H1 (cell line): ENCODE results near the gene BRIP1. TPM values are rescaled to one million over a fixed set of nuclear protein-coding genes. Genes with fewer than 3 reads are reported as not detected.

Experiments used
- BCL11A ChIP-seq, 2 experiments: IDR thresholded peaks; one replicate each; pipeline ENCODE4 v1.6.1; 2011; ENCODE audit warnings: low read depth in 2 of 2, low read length in 2 of 2, mild to moderate bottlenecking in 2 of 2
- CREB1 ChIP-seq: IDR thresholded peaks from 2 replicates; pipeline ENCODE4 v1.6.1; 2012; ENCODE audit warnings: inconsistent platforms
- EGR1 ChIP-seq: IDR thresholded peaks from 2 replicates; pipeline ENCODE4 v1.6.1; 2011; ENCODE audit warnings: low read depth, low read length, borderline replicate concordance
- GTF2F1 ChIP-seq: IDR thresholded peaks from 2 replicates; pipeline ENCODE4 v1.6.1; 2012; ENCODE audit warnings: low read depth, low read length, improper control_type of control experiment, borderline replicate concordance
- KDM1A ChIP-seq: fragments of 200-600, 300-600 bp; sonication (generic); IDR thresholded peaks from 2 replicates; pipeline ENCODE4 v1.7.1; 2016; ENCODE audit warnings: mild to moderate bottlenecking, low read length, borderline replicate concordance
- KDM5A ChIP-seq: fragments of 200-600 bp; IDR thresholded peaks from 2 replicates; pipeline ENCODE4 v1.7.1; 2012; ENCODE audit warnings: mild to moderate bottlenecking, low read length, inconsistent platforms, mixed read lengths
- POLR2AphosphoS5 ChIP-seq: IDR thresholded peaks from 2 replicates; pipeline ENCODE4 v1.6.1; 2011; ENCODE audit warnings: low read depth, low read length
- polyA plus RNA-seq, 7 experiments: library from polyadenylated mRNA; depleted of rRNA in 3 of 7; stranded (reverse) in 5 of 7; unstranded in 2 of 7; fragments of >200 nt in 5 of 7; fragments of 200-250 nt in 2 of 7; gene quantifications; 1 replicate in 5 of 7; 2 replicates in 1 of 7; 4 replicates in 1 of 7; pipeline versions ENCODE4 v1.2.1 to v1.2.3, GENCODE V29; 2011 to 2013; ENCODE audit warnings: missing spikeins in 2 of 7, mixed read lengths in 2 of 7
- total RNA-seq: library from RNA; stranded (reverse); fragmentation: NEBNext Ultra II Directional; extraction: Animal tissue kit (Norgen Biotek cat#: 25700); gene quantifications from 2 replicates; pipeline ENCODE4 v1.2.1, GENCODE V29; 2021
- TF ChIP-seq, protein P1 (sequence below): fragments of 300-600 bp; sonication (generic); IDR thresholded peaks from 2 replicates; pipeline ENCODE4 v1.7.1; 2012; ENCODE audit warnings: low read length, moderate library complexity, mild to moderate bottlenecking, inconsistent platforms; ENCODE audit not compliant: insufficient replicate concordance
- TF ChIP-seq, protein P2 (sequence below): IDR thresholded peaks from 2 replicates; pipeline ENCODE4 v1.6.1; 2012; ENCODE audit warnings: low read length, inconsistent platforms

The BRIP1 gene
- total and polyA plus RNA-seq, 2 of the 8 experiments (the other 6 are each of a cell fraction or from before 2014, with no cell fraction given): 5.8 to 19.2 TPM

DNA sequence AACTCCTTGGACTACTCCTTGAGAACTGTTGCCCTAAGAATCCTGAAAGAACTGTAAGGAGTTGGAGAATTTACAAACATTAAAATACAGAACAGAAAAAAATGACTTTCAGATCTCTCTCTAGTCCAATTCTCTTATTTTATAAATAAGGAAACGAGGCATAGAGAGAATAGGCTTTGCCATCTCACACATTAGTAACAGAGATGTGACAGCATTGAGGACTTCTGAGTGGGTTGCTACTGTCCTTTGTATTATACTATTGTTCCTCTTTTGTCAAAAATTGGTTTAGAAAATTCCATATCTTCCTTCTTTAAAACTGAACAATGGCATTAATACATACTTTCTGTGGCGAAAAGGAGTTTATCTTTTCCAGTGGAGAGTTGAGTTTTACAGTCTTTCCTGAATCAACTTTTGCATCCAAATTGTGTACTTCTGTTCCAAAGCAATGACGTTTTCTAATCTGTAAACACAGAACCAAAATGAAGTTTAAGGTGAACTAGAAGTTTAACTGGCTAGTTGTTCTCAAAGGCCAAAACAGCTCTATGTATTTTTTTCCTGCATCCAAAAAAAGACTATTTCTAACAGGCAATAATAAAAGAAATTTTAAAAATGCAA is 16.5 kb downstream of the BRIP1 start (continued):
- TF ChIP-seq, protein P1, sequence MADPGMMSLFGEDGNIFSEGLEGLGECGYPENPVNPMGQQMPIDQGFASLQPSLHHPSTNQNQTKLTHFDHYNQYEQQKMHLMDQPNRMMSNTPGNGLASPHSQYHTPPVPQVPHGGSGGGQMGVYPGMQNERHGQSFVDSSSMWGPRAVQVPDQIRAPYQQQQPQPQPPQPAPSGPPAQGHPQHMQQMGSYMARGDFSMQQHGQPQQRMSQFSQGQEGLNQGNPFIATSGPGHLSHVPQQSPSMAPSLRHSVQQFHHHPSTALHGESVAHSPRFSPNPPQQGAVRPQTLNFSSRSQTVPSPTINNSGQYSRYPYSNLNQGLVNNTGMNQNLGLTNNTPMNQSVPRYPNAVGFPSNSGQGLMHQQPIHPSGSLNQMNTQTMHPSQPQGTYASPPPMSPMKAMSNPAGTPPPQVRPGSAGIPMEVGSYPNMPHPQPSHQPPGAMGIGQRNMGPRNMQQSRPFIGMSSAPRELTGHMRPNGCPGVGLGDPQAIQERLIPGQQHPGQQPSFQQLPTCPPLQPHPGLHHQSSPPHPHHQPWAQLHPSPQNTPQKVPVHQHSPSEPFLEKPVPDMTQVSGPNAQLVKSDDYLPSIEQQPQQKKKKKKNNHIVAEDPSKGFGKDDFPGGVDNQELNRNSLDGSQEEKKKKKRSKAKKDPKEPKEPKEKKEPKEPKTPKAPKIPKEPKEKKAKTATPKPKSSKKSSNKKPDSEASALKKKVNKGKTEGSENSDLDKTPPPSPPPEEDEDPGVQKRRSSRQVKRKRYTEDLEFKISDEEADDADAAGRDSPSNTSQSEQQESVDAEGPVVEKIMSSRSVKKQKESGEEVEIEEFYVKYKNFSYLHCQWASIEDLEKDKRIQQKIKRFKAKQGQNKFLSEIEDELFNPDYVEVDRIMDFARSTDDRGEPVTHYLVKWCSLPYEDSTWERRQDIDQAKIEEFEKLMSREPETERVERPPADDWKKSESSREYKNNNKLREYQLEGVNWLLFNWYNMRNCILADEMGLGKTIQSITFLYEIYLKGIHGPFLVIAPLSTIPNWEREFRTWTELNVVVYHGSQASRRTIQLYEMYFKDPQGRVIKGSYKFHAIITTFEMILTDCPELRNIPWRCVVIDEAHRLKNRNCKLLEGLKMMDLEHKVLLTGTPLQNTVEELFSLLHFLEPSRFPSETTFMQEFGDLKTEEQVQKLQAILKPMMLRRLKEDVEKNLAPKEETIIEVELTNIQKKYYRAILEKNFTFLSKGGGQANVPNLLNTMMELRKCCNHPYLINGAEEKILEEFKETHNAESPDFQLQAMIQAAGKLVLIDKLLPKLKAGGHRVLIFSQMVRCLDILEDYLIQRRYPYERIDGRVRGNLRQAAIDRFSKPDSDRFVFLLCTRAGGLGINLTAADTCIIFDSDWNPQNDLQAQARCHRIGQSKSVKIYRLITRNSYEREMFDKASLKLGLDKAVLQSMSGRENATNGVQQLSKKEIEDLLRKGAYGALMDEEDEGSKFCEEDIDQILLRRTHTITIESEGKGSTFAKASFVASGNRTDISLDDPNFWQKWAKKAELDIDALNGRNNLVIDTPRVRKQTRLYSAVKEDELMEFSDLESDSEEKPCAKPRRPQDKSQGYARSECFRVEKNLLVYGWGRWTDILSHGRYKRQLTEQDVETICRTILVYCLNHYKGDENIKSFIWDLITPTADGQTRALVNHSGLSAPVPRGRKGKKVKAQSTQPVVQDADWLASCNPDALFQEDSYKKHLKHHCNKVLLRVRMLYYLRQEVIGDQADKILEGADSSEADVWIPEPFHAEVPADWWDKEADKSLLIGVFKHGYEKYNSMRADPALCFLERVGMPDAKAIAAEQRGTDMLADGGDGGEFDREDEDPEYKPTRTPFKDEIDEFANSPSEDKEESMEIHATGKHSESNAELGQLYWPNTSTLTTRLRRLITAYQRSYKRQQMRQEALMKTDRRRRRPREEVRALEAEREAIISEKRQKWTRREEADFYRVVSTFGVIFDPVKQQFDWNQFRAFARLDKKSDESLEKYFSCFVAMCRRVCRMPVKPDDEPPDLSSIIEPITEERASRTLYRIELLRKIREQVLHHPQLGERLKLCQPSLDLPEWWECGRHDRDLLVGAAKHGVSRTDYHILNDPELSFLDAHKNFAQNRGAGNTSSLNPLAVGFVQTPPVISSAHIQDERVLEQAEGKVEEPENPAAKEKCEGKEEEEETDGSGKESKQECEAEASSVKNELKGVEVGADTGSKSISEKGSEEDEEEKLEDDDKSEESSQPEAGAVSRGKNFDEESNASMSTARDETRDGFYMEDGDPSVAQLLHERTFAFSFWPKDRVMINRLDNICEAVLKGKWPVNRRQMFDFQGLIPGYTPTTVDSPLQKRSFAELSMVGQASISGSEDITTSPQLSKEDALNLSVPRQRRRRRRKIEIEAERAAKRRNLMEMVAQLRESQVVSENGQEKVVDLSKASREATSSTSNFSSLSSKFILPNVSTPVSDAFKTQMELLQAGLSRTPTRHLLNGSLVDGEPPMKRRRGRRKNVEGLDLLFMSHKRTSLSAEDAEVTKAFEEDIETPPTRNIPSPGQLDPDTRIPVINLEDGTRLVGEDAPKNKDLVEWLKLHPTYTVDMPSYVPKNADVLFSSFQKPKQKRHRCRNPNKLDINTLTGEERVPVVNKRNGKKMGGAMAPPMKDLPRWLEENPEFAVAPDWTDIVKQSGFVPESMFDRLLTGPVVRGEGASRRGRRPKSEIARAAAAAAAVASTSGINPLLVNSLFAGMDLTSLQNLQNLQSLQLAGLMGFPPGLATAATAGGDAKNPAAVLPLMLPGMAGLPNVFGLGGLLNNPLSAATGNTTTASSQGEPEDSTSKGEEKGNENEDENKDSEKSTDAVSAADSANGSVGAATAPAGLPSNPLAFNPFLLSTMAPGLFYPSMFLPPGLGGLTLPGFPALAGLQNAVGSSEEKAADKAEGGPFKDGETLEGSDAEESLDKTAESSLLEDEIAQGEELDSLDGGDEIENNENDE: no peak
- TF ChIP-seq EGR1: no peak
- no peak for TF ChIP-seq KDM5A
- TF ChIP-seq BCL11A (IDR thresholded peaks at IDR 0.05; ENCODE audit: low read depth in 2 of 2, low read length in 2 of 2): no peak
- no peak for TF ChIP-seq KDM1A
- TF ChIP-seq POLR2AphosphoS5: no peak
- TF ChIP-seq, protein P2, sequence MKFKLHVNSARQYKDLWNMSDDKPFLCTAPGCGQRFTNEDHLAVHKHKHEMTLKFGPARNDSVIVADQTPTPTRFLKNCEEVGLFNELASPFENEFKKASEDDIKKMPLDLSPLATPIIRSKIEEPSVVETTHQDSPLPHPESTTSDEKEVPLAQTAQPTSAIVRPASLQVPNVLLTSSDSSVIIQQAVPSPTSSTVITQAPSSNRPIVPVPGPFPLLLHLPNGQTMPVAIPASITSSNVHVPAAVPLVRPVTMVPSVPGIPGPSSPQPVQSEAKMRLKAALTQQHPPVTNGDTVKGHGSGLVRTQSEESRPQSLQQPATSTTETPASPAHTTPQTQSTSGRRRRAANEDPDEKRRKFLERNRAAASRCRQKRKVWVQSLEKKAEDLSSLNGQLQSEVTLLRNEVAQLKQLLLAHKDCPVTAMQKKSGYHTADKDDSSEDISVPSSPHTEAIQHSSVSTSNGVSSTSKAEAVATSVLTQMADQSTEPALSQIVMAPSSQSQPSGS: no peak
- no peak for TF ChIP-seq GTF2F1
- no peak for TF ChIP-seq CREB1
